Ureter (tissue), 1 donor: Measurements from ENCODE around the gene CCKAR. TPM values are rescaled to one million over a fixed set of nuclear protein-coding genes. Genes with fewer than 3 reads are reported as not detected.

Experiments used
- DNase-seq: peaks from one replicate; pipeline ENCODE4 v3.0.0-alpha.2; 2020; ENCODE audit warnings: low spot score
- total RNA-seq: library from RNA; stranded (reverse); gene quantifications from one replicate; pipeline ENCODE4 v1.2.4, GENCODE V29; 2023
- donor health status: DM: yes; HTN: yes; CAD: no.

Gene CCKAR
- total RNA-seq, 1 donor from 2014 or later = not detected

DNA sequence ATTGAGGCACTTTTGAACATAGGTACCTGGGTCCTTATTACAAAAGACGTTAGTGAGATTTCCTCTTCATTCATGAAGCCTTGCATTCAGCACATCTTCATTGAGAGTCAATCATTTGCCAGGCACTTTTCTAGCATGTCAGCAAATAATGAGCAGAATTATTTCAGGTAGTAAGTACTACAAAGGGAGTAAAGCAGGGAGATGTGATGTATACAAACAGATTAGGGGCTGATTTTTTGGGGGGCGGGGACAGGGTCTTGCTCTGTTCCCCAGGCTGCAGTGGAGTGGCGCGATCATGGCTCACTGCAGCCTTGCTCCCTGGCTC, 638 bp upstream of the CCKAR start:
- DNase-seq = no peak

DNA sequence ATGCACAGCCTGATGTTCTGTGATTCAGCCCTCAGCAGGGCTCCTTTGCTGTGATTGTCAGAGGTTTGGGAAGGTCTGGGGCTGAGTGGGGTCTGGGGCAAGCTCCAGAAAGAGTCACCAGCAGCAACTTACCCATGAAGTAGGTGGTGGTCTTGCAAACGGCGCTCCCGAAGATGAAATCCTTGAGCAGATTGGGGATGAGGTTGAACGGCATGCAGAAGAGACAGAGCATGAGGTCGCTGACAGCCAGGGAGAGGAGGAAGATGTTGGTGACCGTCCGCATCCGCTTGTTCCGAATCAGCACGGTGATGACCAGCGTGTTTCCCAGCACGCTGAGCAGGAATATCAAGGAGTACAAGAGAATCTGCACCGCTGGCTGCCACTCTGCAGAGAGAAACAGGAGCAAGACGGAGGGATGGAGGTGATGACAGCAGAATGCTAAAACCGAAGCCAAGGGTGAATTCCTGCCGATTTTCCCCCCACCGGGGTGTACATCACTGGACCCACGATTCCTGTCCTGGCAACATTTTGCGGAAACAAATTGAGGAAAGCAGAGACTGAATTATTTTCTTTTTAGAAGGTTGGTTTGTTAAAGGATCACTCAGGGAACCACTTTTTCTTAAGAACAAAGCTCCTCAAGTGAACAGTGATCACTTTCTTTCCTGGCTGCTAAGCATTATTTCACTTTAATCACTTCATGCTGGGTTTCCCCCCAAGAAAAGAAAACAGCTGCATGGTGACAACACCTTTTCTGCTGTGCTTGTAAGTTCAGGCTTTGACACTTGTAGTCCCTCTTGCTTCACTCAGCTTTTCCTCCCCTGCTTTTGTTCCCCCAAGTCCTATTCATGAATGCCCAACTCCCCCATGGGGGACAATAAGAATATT, 941 bp downstream of the CCKAR start:
- no peak for DNase-seq

DNA sequence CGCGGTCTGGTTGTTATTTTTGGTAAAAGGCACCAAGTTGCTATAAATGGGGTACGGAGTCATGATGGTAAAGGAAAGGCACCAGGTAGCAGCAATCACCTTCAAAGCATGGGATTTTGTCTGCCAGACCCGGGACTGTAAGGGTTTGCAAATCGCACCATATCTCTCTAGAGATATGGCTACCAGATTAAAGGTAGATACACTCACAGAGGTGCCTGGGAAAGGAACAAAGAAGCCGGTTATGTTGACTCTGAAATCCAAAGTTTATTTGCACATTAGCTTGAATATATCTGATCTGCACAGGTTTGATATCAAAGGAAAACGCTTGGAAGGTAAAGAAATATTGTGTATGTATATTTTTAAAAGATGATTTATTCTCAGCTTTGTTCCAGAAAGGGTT, 4.6 kb downstream of the CCKAR start:
- DNase-seq = no peak

DNA sequence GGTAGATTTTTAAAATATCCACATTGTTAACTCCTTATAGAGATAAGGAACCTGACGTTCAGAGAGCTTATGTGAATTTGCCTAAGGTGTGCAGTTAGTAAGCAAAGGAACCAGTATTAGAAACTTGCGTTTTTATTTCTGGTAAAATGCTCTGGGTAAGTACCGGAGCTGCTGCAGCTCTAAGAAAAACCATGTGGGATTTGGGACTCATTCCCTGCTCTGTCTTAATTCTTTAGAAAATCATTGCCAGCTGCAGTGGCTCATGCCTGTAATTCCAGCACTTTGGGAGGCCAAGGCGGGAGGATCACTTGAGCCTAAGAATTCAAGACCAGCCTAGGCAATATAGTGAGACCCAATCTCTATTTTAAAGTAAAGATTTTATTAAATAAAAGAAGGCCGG, 5.8 kb downstream of the CCKAR start:
- no peak for DNase-seq

DNA sequence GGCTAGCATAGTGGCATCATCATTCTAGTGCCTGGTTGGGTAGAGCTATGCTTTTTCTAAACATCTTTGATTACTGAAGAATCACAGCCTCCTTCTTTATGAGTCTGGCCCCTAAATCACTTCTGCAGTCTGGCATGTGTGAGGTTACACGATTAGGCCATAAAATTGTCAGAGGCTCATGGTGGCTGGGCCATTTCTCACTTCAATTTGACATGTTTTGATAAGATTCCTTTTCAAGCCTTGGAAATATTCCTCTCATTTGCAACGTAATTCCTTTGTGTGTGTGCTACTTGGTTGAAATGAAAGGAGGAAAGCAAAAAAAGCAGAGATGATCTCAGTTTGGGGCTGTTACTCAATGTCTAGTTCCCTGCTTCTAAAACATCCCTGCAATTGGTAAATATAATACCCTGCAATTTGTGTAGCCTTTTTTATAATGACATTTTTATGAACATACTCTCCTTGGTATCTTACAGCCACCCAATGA, 6.2 kb downstream of the CCKAR start:
- no peak for DNase-seq

DNA sequence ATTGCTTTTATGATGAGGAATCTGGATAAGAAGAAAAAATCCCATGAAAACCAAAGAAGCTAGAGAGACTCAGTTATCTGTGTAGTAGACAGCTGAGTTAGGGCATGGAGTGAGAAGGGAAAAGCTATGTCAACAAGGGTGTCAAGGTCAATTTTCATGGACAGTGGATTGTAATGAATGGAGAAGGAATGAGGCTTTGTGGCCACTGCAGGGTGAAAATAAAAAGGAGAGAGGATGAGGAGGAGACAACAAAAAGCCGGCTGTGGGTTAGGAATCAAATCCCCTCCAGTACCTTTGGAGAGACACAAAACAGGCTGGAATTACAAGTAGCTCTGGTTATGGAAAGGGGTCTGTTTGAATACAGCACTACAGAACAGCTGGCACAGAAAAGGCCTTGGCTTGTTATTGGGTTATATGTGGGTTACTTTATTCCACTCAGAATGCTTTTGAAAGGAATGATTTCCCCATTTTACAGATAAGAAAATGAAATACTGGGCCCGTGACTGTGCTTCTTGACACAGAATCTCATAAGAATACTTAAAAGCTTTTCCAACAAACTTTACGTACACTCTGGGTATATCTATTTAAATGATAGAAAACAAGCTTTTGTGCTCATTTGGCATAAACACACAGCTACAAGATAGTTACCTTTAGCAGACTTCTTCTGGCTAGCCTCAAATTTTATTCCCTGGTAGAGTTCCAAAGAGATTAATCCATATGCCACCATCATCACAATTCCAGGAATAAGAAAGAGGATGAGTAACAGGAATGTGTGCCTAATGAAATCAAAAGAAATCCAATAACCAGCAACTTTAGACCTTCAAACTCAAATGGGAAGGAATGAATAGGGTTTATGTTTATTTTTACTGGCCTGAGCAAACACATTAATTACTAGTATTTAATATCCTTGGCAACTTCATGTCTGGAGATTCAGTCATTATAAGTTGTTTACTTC, 7.5 kb downstream of the CCKAR start:
- no peak for DNase-seq

DNA sequence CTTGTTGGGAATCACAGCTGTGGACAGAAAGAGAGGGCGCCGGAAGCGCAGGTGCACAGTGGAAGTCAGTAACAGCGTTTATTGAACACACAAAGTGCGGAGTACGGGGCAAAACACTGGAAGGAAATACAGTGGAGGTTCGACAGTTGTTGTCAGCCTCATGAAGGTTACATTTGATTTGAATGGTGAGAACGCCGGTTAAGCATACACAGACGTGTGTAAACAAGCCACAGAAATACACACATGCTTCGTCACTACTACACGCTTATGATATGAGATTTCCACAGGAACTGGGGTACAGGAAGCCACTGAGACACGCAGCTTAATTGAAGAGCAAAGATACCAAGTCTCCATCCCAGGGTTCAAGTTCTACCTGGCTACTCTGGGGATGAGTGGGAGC, 12.0 kb downstream of the CCKAR start:
- no peak for DNase-seq

DNA sequence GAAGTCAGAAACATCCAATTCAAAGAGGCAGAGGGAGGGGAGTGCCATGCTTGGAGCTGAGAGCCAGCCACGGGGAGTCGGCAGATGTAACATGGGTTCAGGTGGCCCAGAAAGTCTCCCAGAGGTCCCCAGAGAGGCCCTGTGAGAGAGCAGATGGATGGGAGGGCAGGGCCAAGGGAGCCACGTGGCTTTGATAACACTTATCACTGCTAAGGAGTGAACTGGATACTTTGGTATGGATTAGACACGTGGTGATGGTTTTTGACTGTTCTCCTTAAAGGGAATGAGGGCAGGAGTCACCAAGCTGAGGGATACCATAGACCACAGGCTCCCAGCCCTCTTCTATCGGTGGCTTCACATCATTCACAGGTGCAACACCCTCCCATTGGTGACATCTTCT, 13.7 kb downstream of the CCKAR start:
- DNase-seq = no peak

DNA sequence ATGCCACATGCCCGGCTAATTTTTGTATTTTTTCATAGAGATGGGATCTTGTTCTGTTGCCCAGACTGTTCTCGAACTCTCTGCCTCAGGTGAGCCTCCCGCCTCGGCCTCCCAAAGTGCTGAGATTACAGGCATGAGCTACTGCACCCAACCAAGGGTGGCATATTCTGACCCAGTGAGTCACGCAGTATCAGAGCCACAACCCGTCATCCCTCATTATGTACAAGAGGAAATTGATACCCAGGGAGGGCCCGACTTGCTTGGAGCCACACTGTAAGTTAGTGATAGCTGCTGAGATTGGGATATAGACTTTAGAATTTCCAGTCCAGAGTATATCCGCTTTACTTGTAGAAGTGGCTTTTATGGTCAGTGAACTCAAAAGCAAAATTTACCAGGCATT, 14.6 kb downstream of the CCKAR start:
- DNase-seq = no peak

DNA sequence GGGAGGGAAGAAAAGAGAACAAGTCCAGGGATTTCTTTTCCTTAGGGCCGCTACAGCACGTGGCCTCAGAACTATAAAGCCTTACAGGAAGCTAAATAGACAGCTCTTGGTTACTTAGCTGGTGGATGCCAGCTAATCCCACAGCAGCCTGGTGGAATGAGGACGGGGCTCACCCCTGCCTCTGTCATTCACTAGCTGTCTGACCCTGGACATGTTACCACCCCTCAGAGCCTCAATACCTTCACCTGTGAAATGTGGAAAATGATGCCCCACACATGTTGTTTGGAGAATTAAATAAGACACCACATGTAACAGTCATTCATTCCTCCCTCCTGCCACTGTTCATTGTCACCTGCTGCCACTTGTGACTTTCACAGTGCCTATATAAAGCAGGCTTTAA, 15.7 kb downstream of the CCKAR start:
- DNase-seq = no peak

DNA sequence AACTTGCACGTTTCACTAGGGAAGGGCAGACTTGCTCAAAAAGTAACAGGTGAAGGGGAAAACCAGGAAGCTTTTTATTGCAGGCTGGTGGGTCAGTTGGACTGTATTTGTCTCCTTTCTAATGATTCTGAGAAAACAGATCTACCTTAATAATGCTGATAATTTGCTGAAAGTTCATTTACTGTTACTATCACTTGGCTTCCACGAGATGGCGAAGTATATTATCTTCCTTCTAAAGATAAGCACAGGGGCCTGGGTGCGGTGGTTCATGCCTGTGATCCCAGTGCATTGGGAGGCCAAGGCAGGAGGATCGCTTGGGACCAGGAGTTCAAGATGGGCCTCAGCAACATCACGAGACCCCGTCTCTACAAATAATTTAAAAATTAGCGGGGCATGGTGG, 16.4 kb downstream of the CCKAR start:
- DNase-seq = no peak

DNA sequence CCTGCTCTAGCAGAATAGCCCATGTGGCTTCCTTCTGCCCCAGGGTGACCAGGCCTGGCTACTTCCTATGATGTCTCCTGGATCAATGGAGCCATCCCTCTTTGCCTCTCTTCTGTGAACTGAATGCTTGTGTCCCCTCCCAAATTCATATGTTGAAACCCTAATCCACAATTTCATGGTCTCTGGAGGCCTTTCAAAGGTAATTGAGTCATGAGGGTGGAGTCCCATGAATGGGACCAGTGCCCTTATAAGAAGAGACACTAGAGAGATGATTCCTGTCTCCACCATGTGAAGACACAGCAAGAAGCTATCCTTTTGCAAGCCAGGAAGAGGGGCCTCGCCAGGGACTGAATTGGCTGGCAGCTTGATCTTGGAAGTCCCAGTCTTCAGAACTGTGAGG, 18.4 kb downstream of the CCKAR start:
- DNase-seq = no peak

DNA sequence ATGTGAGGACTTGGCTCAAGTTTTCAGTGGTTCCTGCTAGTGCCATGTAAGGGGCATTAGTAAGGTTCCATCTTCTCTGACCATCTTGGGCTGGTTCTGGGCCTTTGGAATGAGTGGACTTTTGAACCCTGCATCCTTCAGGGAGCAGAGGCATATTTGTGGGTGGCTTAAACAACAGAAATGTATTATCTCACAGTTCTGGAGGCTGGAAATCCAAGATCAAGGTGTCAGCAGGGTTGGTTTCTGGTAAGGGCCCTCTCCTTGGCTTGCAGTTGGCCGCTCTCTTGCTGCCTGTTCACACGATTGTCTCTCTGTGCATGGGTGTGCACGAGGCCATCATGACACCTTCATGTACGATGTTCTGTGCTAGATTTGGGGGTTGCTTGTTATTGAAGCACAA, 21.3 kb downstream of the CCKAR start:
- DNase-seq = no peak

DNA sequence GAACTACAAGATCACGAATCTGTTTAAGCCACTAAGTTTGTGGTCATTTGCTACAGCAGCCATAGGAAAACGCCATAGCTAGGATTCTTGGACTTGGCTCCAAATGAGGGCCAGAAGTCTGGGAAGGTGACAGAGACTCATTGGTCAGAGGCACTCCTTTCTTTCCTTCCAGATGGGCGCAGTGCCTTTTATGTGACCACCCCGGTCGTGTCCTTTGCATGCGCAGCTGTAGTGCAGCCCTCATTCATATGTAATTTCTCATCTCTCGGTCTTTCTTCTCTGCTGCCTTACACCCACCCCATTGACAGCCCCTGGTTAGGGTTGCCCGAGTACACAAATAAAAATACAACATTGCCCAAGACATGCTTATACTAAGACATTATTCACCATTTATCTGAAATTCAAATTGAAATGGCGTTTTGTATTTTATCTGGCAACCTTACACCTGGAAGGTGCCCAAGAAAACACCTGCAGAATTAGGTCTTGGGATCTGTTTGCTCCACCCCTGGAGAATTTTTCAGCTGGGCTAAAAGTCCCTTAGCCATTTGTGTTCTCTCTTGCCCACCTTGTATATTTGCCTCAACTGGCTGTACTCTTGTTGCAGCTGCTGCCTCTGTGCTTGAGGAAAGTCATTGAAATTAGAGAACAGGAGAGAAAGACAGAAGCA, 21.9 kb downstream of the CCKAR start:
- no peak for DNase-seq

DNA sequence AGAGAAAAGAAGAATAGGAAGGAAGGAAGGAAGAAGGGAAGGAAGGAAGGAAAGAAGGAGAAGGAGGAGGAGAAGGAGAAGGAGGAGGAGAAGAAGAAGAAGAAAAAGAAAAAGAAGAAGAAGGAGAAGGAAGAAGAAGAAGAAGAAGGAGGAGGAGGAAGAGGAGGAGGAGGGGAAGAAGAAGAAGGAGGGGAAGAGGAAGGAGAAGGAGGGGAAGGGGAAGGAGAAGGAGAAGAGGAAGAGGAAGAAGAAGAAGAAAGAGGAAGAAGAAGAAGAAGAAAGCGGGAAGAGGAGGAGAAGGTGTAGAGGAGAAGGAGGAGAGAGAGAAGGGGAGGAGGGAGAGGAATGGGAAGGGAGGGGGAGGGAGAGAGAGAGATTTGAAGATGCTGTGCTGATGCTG, 22.6 kb downstream of the CCKAR start:
- DNase-seq = no peak

DNA sequence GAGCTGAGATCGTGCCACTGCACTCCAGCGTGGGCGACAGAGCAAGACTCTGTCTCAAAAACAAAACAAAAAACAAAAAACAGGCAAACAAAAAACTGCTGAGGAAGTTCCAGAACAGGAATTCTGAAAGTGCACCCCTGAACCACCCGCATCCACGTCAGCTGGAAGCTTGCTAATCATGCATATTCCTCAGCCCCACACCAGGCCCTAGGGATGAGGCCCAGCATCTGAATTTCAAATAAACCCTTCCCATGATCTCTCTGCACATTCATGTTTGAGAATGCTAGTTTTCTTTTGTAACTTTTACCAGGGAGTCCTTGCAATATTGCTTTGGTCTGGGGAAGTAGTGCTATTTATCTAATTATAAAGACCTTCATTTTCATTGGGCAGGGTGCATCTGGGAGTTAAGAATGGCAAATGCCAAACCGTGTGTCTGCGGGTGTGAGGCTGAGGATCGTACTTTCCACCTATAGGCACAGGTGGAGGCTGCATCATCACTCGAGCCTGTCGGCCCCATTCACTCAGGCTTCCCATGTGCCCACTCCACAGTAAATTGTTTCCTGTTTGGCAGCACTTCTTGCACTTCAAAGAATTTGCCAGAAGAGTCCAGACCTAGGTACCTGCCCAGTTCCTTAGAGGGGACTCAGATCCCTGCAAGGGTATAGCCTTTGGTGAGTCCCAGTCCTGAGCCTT, 23.6 kb downstream of the CCKAR start:
- DNase-seq = no peak

DNA sequence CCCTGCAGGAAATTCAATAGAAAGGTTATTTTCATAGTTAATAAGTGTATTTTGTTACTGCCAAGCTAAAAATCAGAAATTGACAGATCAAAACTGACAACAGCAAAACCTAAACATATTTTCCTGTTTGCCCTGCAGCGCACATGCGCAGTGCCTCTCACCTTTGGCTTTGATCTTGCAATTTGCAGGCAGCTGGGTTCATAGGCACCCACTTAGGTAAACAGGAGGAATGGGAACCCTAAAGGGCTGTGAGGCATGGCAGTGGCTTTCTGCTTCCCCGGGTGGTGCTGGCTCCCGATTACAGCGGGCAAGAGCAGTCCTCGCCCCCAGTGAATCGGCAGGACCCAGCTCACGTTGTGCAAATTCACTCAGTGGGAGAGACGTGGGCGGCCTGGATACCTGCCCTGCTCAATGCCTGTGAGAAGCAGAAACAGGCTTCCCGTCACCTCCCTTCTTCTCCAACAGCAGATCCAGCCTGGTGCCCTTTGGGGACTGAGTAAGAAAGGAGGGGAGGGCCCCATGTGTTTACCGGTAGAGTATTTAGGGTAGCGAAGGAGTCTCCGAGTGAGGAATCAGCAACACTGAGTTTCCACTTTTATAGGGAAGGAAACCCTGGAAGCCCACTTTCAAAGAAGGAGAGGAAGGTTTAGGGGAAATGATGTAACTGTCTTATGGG, 25.7 kb downstream of the CCKAR start:
- DNase-seq = no peak

DNA sequence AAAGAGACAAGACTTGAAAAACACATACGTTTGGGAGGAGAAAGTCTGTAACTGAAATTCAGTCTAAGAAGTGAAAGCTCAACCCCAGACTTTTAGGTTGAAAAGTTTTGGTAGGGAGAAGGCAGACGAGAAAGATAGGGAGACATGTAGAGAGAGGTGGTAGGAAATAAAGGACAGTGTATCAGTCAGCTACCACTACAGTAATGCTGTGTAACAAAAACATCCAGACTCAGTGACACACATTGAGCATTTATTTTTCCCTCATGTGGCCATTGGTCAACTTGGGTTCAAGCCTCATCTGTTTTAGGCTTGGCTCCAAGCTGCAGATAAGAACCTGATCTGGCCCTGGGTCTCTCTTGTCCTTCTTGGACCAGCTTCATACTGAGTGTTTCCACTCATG, 26.9 kb downstream of the CCKAR start:
- no peak for DNase-seq

DNA sequence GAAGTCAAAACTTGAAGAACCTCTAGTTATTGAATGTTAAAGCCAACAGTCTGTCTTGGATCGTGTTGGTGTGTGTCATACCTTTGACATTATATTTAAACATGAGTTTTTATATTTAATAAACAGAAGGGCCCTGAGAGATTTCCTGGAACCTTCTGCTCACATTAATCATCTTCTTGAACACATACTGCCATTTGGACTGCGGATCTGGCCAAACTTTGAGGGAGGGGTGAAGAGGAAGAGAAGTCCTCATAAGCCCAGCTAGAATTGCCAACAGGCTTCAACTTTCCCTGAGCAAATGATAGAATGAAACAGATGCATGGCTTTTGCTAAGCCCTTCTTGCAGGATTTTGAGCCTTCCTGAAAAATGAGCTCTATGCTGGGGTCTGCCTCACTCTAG, 27.4 kb downstream of the CCKAR start:
- DNase-seq = no peak

DNA sequence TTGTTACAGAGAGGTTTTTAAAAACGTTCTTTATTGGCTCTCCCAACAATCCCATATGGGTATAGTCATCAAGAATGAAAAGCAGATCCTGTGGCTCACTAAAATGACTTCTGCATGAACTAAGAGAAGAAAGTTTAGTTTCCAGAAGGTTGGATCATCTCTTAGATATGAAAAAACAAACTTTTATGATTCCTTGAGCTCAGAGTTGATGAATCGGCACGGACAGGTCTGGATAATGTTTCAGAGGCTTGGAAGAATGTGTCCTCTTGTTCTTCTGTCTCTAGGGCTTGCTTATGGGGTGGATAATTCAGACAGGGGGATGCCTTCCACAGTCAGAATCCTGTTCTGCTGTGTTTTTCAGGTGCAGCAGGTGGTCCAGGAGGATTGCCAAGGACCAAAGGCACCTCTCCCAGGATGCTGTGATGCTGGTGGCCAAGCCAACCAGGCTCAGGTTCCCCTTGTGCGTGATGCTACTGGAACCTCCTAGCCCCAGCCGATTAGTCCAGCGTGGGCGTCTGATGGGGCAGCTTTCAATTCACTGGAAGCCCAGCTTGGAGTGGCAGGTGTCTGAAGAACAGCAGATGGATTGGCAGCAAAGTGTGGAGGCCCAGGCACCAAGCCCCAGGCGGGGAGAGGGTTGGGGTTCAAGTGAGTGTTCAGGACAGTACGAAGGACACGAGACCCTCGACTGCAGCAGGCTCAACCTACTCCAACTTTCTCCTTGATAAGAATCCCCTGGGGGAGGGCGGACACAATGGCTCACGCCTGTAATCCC, 30.3 kb downstream of the CCKAR start:
- DNase-seq = no peak
